HCT116 (cell line): ENCODE results near the gene SOBP.
"Not testable (repeated sequence)": the region's sequence is repeated elsewhere in the genome, so short reads cannot be mapped to it uniquely, and the experiment has no call there.

Source experiments
- CTCF ChIP-seq, 3 experiments: fragments of 200-600 bp in 1 of 3; sonication (generic) in 1 of 3; IDR thresholded peaks in 2 of 3; conservative IDR thresholded peaks in 1 of 3; 2 replicates each; pipeline ENCODE4 v1.5.1; 2012 to 2017; ENCODE audit warnings: low read depth in 2 of 3, low read length in 2 of 3, antibody characterized with exemption in 1 of 3, borderline replicate concordance in 1 of 3, control low read depth in 1 of 3, mild to moderate bottlenecking in 1 of 3, mixed read lengths in 1 of 3, mixed run types in 1 of 3, moderate library complexity in 1 of 3; ENCODE audit not compliant: insufficient read depth in 1 of 3
- EZH2phosphoT487 ChIP-seq: fragments of 200-600 bp; IDR thresholded peaks from 2 replicates; pipeline ENCODE4 v1.6.1; 2018; ENCODE audit warnings: antibody characterized with exemption, borderline replicate concordance
- FOSL1 ChIP-seq: IDR thresholded peaks from 2 replicates; pipeline ENCODE4 v1.6.1; 2012; ENCODE audit warnings: low read depth
- RAD21 ChIP-seq: IDR thresholded peaks from 2 replicates; pipeline ENCODE4 v1.6.1; 2012; ENCODE audit warnings: low read depth, mild to moderate bottlenecking
- TCF7L2 ChIP-seq: IDR thresholded peaks from 2 replicates; pipeline ENCODE4 v1.7.0; 2011; ENCODE audit warnings: borderline replicate concordance, inconsistent platforms; ENCODE audit not compliant: insufficient read depth, insufficient read length; ENCODE audit errors: extremely low read depth

- not testable (repeated sequence) for TF ChIP-seq CTCF (IDR thresholded peaks at IDR 0.05 in 2 of 3, conservative IDR thresholded peaks at IDR 0.05 in 1 of 3; ENCODE audit: borderline replicate concordance in 1 of 3, insufficient read depth in 1 of 3, low read depth in 2 of 3, low read length in 2 of 3); TCF7L2; FOSL1; RAD21; EZH2phosphoT487
Observed at GRCh38 chr6:107475826-107476225, 14.1 kb upstream of the SOBP start.
